Heart left ventricle (tissue), 13 donors: ENCODE measurements around the gene MICAL3.

ENCODE experiments used
- CTCF ChIP-seq, 12 donors: fragments of 200-600 bp; sonication (generic) in 4 of 12; IDR thresholded peaks; one replicate each; pipeline versions ENCODE4 v1.5.0 to v1.8.0; 2018 to 2022; ENCODE audit warnings: antibody characterized with exemption in 12 of 12, mild to moderate bottlenecking in 5 of 12
- POLR2A ChIP-seq, 2 donors: fragments of 450-650 bp; IDR thresholded peaks; one replicate each; pipeline ENCODE4 v1.6.1; 2017; ENCODE audit warnings: antibody characterized with exemption in 2 of 2, mild to moderate bottlenecking in 2 of 2, moderate library complexity in 2 of 2
- donor health status: ischemic (EF 13 %, LVEDD 7.1; RV severe dilation, severe dysfunction).
- donor health status: DM: no; HTN: yes; CAD: no.
- donor health status: DM: no; HTN: no; CAD: no.
- donor health status: ischemic (EF 25% LVEDD 6.9; RV normal size, moderate dysfunction).
- donor health status: ischemic (EF 25% LVEDD 5.7; RV mildly dilated, moderate dysfunction).
- donor health status: ischemic (EF 35%, LVEDD 5.7; RV mildly dilated, moderate dysfunction).
- donor health status: nonischemic (EF 11% LVEDD 7.7; RV severe dilation, severe dysfunction).
- donor health status: DM: yes; HTN: yes; CAD: no.
- donor health status: PGD.
- donor health status: ischemic (EF 29% LVEDD 5.4; RV normal size, mild dysfunction).
- donor health status: nonischemic (EF 23%, LVEDD 6.1; RV moderate dilation, normal function).

GRCh38 chr22:17896586-17896985 lies 127.8 kb downstream of the MICAL3 start:
- TF ChIP-seq CTCF (IDR thresholded peaks at IDR 0.05) (peak in 11 of 12 donors; percentile 22 to 51 (median 40)), POLR2A (IDR thresholded peaks at IDR 0.05) (no peak)
